ENCODE results near the gene PPP1R37. TPM values are rescaled to one million over a fixed set of nuclear protein-coding genes. Genes with fewer than 3 reads are reported as not detected.

Gene PPP1R37
- total RNA-seq, 1 experiment from 2014 or later: 33.6 TPM

- TF ChIP-seq, protein P1, sequence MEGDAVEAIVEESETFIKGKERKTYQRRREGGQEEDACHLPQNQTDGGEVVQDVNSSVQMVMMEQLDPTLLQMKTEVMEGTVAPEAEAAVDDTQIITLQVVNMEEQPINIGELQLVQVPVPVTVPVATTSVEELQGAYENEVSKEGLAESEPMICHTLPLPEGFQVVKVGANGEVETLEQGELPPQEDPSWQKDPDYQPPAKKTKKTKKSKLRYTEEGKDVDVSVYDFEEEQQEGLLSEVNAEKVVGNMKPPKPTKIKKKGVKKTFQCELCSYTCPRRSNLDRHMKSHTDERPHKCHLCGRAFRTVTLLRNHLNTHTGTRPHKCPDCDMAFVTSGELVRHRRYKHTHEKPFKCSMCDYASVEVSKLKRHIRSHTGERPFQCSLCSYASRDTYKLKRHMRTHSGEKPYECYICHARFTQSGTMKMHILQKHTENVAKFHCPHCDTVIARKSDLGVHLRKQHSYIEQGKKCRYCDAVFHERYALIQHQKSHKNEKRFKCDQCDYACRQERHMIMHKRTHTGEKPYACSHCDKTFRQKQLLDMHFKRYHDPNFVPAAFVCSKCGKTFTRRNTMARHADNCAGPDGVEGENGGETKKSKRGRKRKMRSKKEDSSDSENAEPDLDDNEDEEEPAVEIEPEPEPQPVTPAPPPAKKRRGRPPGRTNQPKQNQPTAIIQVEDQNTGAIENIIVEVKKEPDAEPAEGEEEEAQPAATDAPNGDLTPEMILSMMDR (conservative IDR thresholded peaks at IDR 0.05): no peak
- Histone ChIP-seq H3K9me3 (ENCODE audit: control insufficient read depth, low read depth, low read length) (no peaks in the 10 kb centered on the region), H2BK12ac (ENCODE audit: insufficient read length, low read depth, low read length) (no peak overlapping the region), H4K91ac (ENCODE audit: insufficient read length, low read depth, low read length) (no peak overlapping the region), H3K23me2 (ENCODE audit: insufficient read length, low read depth, low read length, poor library complexity, severe bottlenecking) (no peaks in the 10 kb centered on the region), H2BK120ac (ENCODE audit: low read depth, low read length, poor library complexity, severe bottlenecking) (no peak overlapping the region), H3K79me1 (ENCODE audit: insufficient read depth, low read depth, low read length, poor library complexity, severe bottlenecking) (no peaks in the 10 kb centered on the region), H3K14ac (ENCODE audit: insufficient read depth, low read length) (no peak overlapping the region), H4K8ac (replicated peaks; ENCODE audit: insufficient read length, low read depth, low read length) (no peak overlapping the region), H3K4me2 (ENCODE audit: insufficient read depth, insufficient read length, low read length) (no peak overlapping the region), H3T11ph (ENCODE audit: low read length) (no peak overlapping the region), H2BK15ac (ENCODE audit: low read depth, low read length) (no peak overlapping the region), H3K9ac (ENCODE audit: extremely low read depth, insufficient read length, low read length) (no peak overlapping the region), H3K27me3 (ENCODE audit: insufficient read depth, low read length) (no peaks in the 10 kb centered on the region), H3K4me1 (ENCODE audit: insufficient read depth, low read length) (no peaks in the 10 kb centered on the region), H3K56ac (ENCODE audit: insufficient read length, low read depth, low read length) (no peak overlapping the region), H4K5ac (ENCODE audit: insufficient read length, low read depth, low read length) (no peak overlapping the region), H2BK5ac (ENCODE audit: insufficient read length, low read length) (no peak overlapping the region), H3K18ac (ENCODE audit: insufficient read length, low read depth, low read length) (no peak overlapping the region), H3K79me2 (ENCODE audit: insufficient read depth, low read length) (no peaks in the 10 kb centered on the region), H3K27ac (ENCODE audit: insufficient read length, low read depth, low read length) (no peak overlapping the region), H3K23ac (ENCODE audit: insufficient read length, low read depth, low read length) (no peak overlapping the region), H2AFZ (ENCODE audit: low read length) (no peak overlapping the region), H2AK5ac (ENCODE audit: insufficient read length, low read length) (no peak overlapping the region), H4K20me1 (ENCODE audit: control insufficient read depth, insufficient read depth, insufficient read length) (no peaks in the 10 kb centered on the region), H2BK20ac (ENCODE audit: low read depth, low read length, poor library complexity, severe bottlenecking) (no peak overlapping the region), H3K4ac (ENCODE audit: low read depth, low read length) (no peak overlapping the region)
- whole genome bisulfite sequencing (ENCODE audit: extremely low coverage, insufficient read length, low lambda C conversion rate): no CpG with 5 or more reads among the region's 17 CpGs
- Mint-ChIP-seq H3K27me3 (ENCODE audit: low read depth) (peaks cover 34% of the 10 kb centered on the region), H3K9me3 (no peaks in the 10 kb centered on the region), H3K36me3 (ENCODE audit: insufficient read depth in 1 of 3, low read depth in 3 of 3) (no peaks in the 10 kb centered on the region; a peak in 1 of 7 replicates), H3K4me1 (peaks cover 2 to 29% of the 10 kb centered on the region in 2 experiments), H3K4me3 (no peak overlapping the region), H3K27ac (no peak overlapping the region)
- DNase-seq: no peak
Observed at GRCh38 chr19:45163156-45163555, 70.2 kb downstream of the PPP1R37 start.

Data from H9 (cell line).